ENCODE results near the gene AP2S1.
"Not testable (repeated sequence)": the region's sequence is repeated elsewhere in the genome, so short reads cannot be mapped to it uniquely, and the experiment has no call there.

The AP2S1 gene

GRCh38 chr19:46850228-46851203, at the start of gene AP2S1:
AP2S1 (minus strand) TSS chr19:46850846; CDS start chr19:46850766, 80 bp downstream.
- DNase-seq, result peak; percentile 92

- DNase-seq, result no peak
These were observed 49.7 kb upstream of the AP2S1 start for GRCh38 chr19:46900341-46900740.

- no peak for DNase-seq
These were observed 48.1 kb upstream of the AP2S1 start for GRCh38 chr19:46898731-46899130.

GRCh38 chr19:46896076-46896794, 45.6 kb upstream of the AP2S1 start:
- no peak for DNase-seq

- no peak for DNase-seq
These were observed 41.9 kb upstream of the AP2S1 start for GRCh38 chr19:46892252-46893179.

GRCh38 chr19:46890423-46891170, 40.0 kb upstream of the AP2S1 start:
- no peak for DNase-seq

- no peak for DNase-seq
These were observed 36.7 kb upstream of the AP2S1 start for GRCh38 chr19:46887240-46887782.

- no peak for DNase-seq
These were observed 36.0 kb upstream of the AP2S1 start for GRCh38 chr19:46886546-46887239.

- DNase-seq, result no peak
These were observed 34.8 kb upstream of the AP2S1 start for GRCh38 chr19:46885411-46885810.

- DNase-seq, result not testable (repeated sequence)
These were observed 32.1 kb upstream of the AP2S1 start for GRCh38 chr19:46882751-46883150.

- DNase-seq, result no peak
These were observed 31.4 kb upstream of the AP2S1 start for GRCh38 chr19:46882034-46882433.

GRCh38 chr19:46881092-46881491, 30.4 kb upstream of the AP2S1 start:
- no peak for DNase-seq

GRCh38 chr19:46880431-46880830, 29.8 kb upstream of the AP2S1 start:
- no peak for DNase-seq

GRCh38 chr19:46878613-46879375, 28.1 kb upstream of the AP2S1 start:
- no peak for DNase-seq

GRCh38 chr19:46875657-46876056, 25.0 kb upstream of the AP2S1 start:
- DNase-seq, result no peak

GRCh38 chr19:46875234-46875633, 24.6 kb upstream of the AP2S1 start:
- no peak for DNase-seq

- DNase-seq, result no peak
These were observed 22.3 kb upstream of the AP2S1 start for GRCh38 chr19:46872967-46873366.

- not testable (repeated sequence) for DNase-seq
These were observed 20.5 kb upstream of the AP2S1 start for GRCh38 chr19:46871173-46871572.

- no peak for DNase-seq
These were observed 17.6 kb upstream of the AP2S1 start for GRCh38 chr19:46868025-46868802.

All from CD4-positive, alpha-beta T cell treated with Interleukin-6 for 4 hours (primary cell).